Measurements from ENCODE around the gene PTAFR. TPM values are rescaled to one million over a fixed set of nuclear protein-coding genes. Genes with fewer than 3 reads are reported as not detected.

Gene PTAFR
- total RNA-seq, 1 donor from 2014 or later = 0.08 TPM

DNA sequence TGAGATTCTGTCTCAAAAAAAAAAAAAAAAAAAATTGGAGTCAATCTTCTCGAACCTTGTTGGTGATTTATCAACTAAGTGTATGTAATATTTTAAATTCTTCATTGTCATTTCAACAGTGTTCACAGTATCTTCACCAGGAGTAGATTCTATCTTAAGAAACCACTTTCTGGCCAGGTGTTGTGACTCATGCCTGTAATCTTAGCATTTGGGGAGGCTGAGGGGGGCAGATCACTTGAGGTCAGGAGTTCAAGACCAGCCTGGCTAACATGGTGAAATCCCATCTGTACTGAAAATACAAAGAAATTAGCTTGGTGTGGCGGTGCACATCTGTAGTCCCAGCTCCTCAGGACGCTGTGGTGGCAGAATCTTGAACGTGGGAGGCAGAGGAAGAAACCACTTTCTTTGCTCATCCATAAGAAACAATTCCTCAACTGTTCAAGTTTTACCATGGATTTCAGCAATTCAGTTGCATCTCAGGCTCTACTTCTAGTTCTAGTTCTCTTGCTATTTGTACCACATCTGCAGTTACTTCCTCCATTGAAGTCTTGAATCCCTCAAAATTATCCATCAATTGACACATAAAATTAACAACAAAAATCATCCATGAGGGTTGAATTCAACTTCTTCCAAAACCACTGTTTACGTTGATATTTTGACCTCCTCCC, 57.7 kb downstream of the PTAFR start:
- no peak overlapping the region for H3K4me3 Mint-ChIP-seq (ENCODE audit: unreplicated experiment)
- peaks cover 2% of the 10 kb centered on the region for H3K4me1 Mint-ChIP-seq (ENCODE audit: unreplicated experiment)
- TF ChIP-seq, protein P1, sequence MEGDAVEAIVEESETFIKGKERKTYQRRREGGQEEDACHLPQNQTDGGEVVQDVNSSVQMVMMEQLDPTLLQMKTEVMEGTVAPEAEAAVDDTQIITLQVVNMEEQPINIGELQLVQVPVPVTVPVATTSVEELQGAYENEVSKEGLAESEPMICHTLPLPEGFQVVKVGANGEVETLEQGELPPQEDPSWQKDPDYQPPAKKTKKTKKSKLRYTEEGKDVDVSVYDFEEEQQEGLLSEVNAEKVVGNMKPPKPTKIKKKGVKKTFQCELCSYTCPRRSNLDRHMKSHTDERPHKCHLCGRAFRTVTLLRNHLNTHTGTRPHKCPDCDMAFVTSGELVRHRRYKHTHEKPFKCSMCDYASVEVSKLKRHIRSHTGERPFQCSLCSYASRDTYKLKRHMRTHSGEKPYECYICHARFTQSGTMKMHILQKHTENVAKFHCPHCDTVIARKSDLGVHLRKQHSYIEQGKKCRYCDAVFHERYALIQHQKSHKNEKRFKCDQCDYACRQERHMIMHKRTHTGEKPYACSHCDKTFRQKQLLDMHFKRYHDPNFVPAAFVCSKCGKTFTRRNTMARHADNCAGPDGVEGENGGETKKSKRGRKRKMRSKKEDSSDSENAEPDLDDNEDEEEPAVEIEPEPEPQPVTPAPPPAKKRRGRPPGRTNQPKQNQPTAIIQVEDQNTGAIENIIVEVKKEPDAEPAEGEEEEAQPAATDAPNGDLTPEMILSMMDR (IDR thresholded peaks at IDR 0.05) = no peak
- H3K27me3 Mint-ChIP-seq (ENCODE audit: unreplicated experiment) = peaks cover 7% of the 10 kb centered on the region
- no peak for DNase-seq (ENCODE audit: extremely low spot score, unreplicated experiment)
- H3K27ac Mint-ChIP-seq (ENCODE audit: unreplicated experiment) = no peak overlapping the region
- H3K9me3 Mint-ChIP-seq (ENCODE audit: unreplicated experiment) = no peaks in the 10 kb centered on the region
- no peaks in the 10 kb centered on the region for H3K36me3 Mint-ChIP-seq (ENCODE audit: unreplicated experiment)

DNA sequence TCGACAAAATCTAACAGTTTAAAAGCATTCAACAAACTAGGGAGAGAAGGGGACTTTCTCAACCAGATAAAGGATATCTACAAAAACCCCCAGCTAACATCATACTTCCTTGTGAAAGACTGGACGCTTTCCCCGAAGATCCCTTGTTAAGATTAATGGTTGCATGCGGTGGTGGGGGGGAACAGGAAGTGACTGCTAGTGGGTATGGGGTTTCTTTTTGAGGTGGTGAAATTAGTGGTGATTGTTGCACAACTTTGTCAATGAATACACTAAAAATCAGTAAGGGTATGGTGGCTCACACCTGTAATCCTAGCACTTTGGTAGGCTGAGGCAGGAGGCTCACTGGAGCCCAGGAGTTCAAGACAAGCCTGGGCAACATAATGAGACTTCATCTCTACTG, 61.2 kb downstream of the PTAFR start:
- TF ChIP-seq, protein P1 (IDR thresholded peaks at IDR 0.05) = no peak
- DNase-seq (ENCODE audit: extremely low spot score, unreplicated experiment) = no peak
- H3K27ac Mint-ChIP-seq (ENCODE audit: unreplicated experiment) = no peak overlapping the region

DNA sequence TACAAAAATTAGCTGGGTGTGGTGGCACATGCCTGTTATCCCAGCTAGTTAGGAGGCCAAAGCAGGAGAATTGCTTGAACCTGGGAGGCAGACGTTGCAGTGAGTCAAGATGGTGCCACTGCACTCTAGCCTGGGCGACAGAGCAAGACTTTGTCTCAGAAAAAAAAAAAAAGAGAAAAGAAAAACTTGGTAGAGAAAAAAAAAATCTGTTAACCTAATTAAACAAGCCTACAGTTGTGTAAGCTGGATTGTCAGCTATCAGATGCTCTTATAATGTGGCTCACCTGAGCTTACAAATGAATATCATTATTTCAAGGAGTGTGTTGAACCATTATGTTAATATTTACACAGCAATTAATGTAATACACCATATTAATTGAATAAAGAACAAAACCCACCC, 61.6 kb downstream of the PTAFR start:
- TF ChIP-seq, protein P1 (IDR thresholded peaks at IDR 0.05) = no peak
- no peak for DNase-seq (ENCODE audit: extremely low spot score, unreplicated experiment)
- H3K27me3 Mint-ChIP-seq (ENCODE audit: unreplicated experiment) = peaks cover 3% of the 10 kb centered on the region

More for the DNA sequence above, 61.2 kb downstream of the PTAFR start:
- peaks cover 3% of the 10 kb centered on the region for H3K27me3 Mint-ChIP-seq (ENCODE audit: unreplicated experiment)
- no peaks in the 10 kb centered on the region for H3K36me3 Mint-ChIP-seq (ENCODE audit: unreplicated experiment)
- no peak overlapping the region for H3K4me3 Mint-ChIP-seq (ENCODE audit: unreplicated experiment)
- H3K4me1 Mint-ChIP-seq (ENCODE audit: unreplicated experiment) = no peaks in the 10 kb centered on the region
- H3K9me3 Mint-ChIP-seq (ENCODE audit: unreplicated experiment) = peaks cover 4% of the 10 kb centered on the region

DNA sequence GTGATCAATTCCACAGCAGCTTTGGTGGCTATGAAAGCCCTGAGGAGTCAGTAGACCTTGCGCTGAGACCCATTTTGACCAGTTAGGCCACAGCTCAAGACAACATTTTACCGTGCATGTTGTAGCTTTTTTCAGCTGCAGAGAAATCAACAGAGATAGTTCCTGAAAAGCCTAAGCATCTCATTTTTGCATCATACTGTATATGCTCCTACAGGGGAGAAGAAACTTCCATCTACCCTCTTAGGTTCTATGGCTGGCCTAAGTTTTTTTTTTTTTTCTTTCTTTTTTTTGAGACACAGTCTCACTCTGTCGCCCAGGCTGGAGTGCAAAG, 63.3 kb downstream of the PTAFR start:
- no peaks in the 10 kb centered on the region for H3K4me1 Mint-ChIP-seq (ENCODE audit: unreplicated experiment)
- H3K4me3 Mint-ChIP-seq (ENCODE audit: unreplicated experiment) = no peak overlapping the region
- TF ChIP-seq, protein P1 (IDR thresholded peaks at IDR 0.05) = no peak
- no peaks in the 10 kb centered on the region for H3K36me3 Mint-ChIP-seq (ENCODE audit: unreplicated experiment)
- H3K27me3 Mint-ChIP-seq (ENCODE audit: unreplicated experiment) = peaks cover 3% of the 10 kb centered on the region
- H3K9me3 Mint-ChIP-seq (ENCODE audit: unreplicated experiment) = peaks cover 4% of the 10 kb centered on the region
- DNase-seq (ENCODE audit: extremely low spot score, unreplicated experiment) = no peak
- H3K27ac Mint-ChIP-seq (ENCODE audit: unreplicated experiment) = no peak overlapping the region

More for the DNA sequence above, 61.6 kb downstream of the PTAFR start:
- Mint-ChIP-seq H3K9me3 (ENCODE audit: unreplicated experiment) (peaks cover 4% of the 10 kb centered on the region), H3K4me1 (ENCODE audit: unreplicated experiment) (no peaks in the 10 kb centered on the region), H3K4me3 (ENCODE audit: unreplicated experiment) (no peak overlapping the region), H3K27ac (ENCODE audit: unreplicated experiment) (no peak overlapping the region), H3K36me3 (ENCODE audit: unreplicated experiment) (no peaks in the 10 kb centered on the region)

DNA sequence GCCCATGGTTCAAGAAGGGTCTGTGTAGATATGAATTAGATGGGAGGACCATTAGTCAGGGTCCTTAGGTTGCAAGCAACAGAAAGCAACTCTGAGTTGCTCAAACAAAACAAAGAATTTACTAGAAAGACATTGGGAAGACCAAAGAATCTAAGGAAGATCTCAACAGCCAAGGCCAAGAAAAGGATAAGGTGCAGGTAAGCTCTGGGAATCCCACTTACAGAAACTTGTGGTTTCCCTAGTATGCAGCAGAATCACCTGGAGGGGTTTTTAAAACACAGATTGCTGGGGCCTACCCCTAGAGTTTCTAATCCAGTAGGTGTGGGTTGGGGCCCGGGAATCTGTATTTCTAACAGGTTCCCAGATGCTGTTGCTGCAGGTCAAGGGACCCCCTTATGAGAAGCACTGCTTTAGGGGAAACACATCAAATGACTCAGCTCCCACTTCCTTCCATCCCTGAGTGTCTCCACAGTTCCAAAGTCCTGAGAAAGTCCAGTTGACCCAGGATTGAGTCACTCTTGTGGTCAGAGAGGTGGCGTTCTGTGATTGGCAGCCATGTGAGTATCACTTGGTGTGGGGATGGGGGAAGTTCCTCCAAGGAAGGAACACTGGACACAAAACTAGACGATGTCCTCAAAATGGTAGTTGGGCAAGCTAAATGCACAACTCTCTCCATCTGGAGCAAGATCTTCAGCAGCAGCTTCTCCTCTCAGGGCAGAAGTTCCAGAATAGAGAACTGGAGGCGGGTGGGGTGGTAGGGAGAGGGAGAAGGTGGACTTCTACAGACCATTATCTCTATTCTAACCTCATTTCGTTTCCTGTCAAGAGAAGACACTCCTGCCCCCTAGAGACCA, 63.9 kb downstream of the PTAFR start:
- no peak overlapping the region for H3K4me3 Mint-ChIP-seq (ENCODE audit: unreplicated experiment)
- H3K4me1 Mint-ChIP-seq (ENCODE audit: unreplicated experiment) = no peaks in the 10 kb centered on the region
- peaks cover 4% of the 10 kb centered on the region for H3K9me3 Mint-ChIP-seq (ENCODE audit: unreplicated experiment)
- TF ChIP-seq, protein P1 (IDR thresholded peaks at IDR 0.05) = no peak
- H3K27ac Mint-ChIP-seq (ENCODE audit: unreplicated experiment) = no peak overlapping the region
- H3K36me3 Mint-ChIP-seq (ENCODE audit: unreplicated experiment) = no peaks in the 10 kb centered on the region
- no peak for DNase-seq (ENCODE audit: extremely low spot score, unreplicated experiment)
- H3K27me3 Mint-ChIP-seq (ENCODE audit: unreplicated experiment) = peaks cover 2% of the 10 kb centered on the region

Measured in osteocyte (in vitro differentiated cells).